PC-3 (cell line): ENCODE data around the gene ITPKC. TPM values are rescaled to one million over a fixed set of nuclear protein-coding genes. Genes with fewer than 3 reads are reported as not detected.
"Not testable (repeated sequence)": the region's sequence is repeated elsewhere in the genome, so short reads cannot be mapped to it uniquely, and the experiment has no call there.

ENCODE experiments used
- ATAC-seq: fragments of 200-7000 bp; cut with Tn5 transposase; 2 replicates; pipeline ENCODE4 v1.9.1; 2020; ENCODE audit warnings: mild to moderate bottlenecking, moderate library complexity
- BruUV-seq: library from RNA; stranded (reverse); fragments of 400-500 nt; replicated peaks from 2 replicates; lab custom pipeline; 2021; lab: Mats Ljungman, UMichigan
- CTCF ChIA-PET: fragments of 300-600 bp; sonication (Branson Sonifier 250); formaldehyde crosslinking; loops from one replicate; lab custom pipeline; 2022; ENCODE audit warnings: antibody characterized with exemption; lab: Charles Lee
- POLR2A ChIA-PET: fragments of 300-600 bp; sonication (Branson Sonifier 250); formaldehyde crosslinking; loops from one replicate; lab custom pipeline; 2022; ENCODE audit warnings: antibody characterized with exemption; ENCODE audit not compliant: unreplicated experiment; lab: Charles Lee
- DNase-seq: peaks from one replicate; pipeline ENCODE4 v3.0.0-alpha.2; 2015
- H2AFZ ChIP-seq: fragments of 300-600 bp; sonication (generic); 2 replicates; pipeline ENCODE4 v1.6.0; 2016; ENCODE audit warnings: antibody characterized with exemption, low read length
- H3F3A ChIP-seq: fragments of 300-600 bp; sonication (generic); one replicate; pipeline ENCODE4 v1.6.0; 2017; ENCODE audit warnings: antibody characterized with exemption, low read length, control low read depth, mild to moderate bottlenecking; ENCODE audit not compliant: unreplicated experiment
- H3K27ac ChIP-seq: fragments of 300-600 bp; sonication (generic); 2 replicates; pipeline ENCODE4 v1.5.1; 2016; ENCODE audit warnings: mild to moderate bottlenecking, low read length
- H3K27me3 ChIP-seq: fragments of 300-600 bp; sonication (generic); 2 replicates; pipeline ENCODE4 v1.6.1; 2016; ENCODE audit warnings: low read length, mixed read lengths
- H3K36me3 ChIP-seq: fragments of 300-600 bp; sonication (generic); 2 replicates; pipeline ENCODE4 v1.6.1; 2016; ENCODE audit warnings: low read depth, mixed run types, low read length, mixed read lengths
- H3K4me1 ChIP-seq: fragments of 300-600 bp; sonication (generic); 2 replicates; pipeline ENCODE4 v1.5.1; 2016; ENCODE audit warnings: low read length; ENCODE audit not compliant: insufficient read depth
- H3K4me2 ChIP-seq: fragments of 300-600 bp; sonication (generic); 2 replicates; pipeline ENCODE4 v1.6.0; 2016; ENCODE audit warnings: low read length
- H3K4me3 ChIP-seq: fragments of 300-600 bp; sonication (generic); 2 replicates; pipeline ENCODE4 v1.5.1; 2016; ENCODE audit warnings: mild to moderate bottlenecking, low read length, mixed read lengths
- H3K79me2 ChIP-seq: fragments of 300-600 bp; sonication (generic); 2 replicates; pipeline ENCODE4 v1.6.1; 2017; ENCODE audit warnings: low read length, mixed read lengths
- H3K9ac ChIP-seq: fragments of 300-600 bp; sonication (generic); 2 replicates; pipeline ENCODE4 v1.6.0; 2016; ENCODE audit warnings: mild to moderate bottlenecking, low read length
- H3K9me2 ChIP-seq: fragments of 300-600 bp; sonication (generic); replicated peaks from 2 replicates; pipeline ENCODE4 v1.6.1; 2016; ENCODE audit warnings: mixed run types, low read length, mixed read lengths
- H3K9me3 ChIP-seq: fragments of 300-600 bp; sonication (generic); 2 replicates; pipeline ENCODE4 v1.6.1; 2016; ENCODE audit warnings: low read length, mixed read lengths
- H4K20me1 ChIP-seq: fragments of 300-600 bp; sonication (generic); 2 replicates; pipeline ENCODE4 v1.6.1; 2016; ENCODE audit warnings: low read length, mixed read lengths
- CTCF ChIP-seq: fragments of 300-600 bp; sonication (generic); conservative IDR thresholded peaks from 2 replicates; pipeline ENCODE4 v1.5.1; 2017; ENCODE audit warnings: antibody characterized with exemption, low read depth, mild to moderate bottlenecking, low read length
- EZH2 ChIP-seq: fragments of 300-600 bp; sonication (generic); IDR thresholded peaks from one replicate; pipeline ENCODE4 v1.6.1; 2017; ENCODE audit warnings: antibody characterized with exemption, mild to moderate bottlenecking, low read length; ENCODE audit not compliant: unreplicated experiment
- EZH2phosphoT487 ChIP-seq: fragments of 300-600 bp; sonication (generic); IDR thresholded peaks from 2 replicates; pipeline ENCODE4 v1.6.1; 2018; ENCODE audit warnings: mild to moderate bottlenecking, antibody characterized with exemption, low read length, borderline replicate concordance
- intact Hi-C: fragments of 100-400 bp; cut with micrococcal nuclease; formaldehyde crosslinking; loops from 2 replicates; pipeline ENCODE4 v1.9.0; 2023
- total RNA-seq: library from RNA; depleted of rRNA; stranded (reverse); fragments of >200 nt; gene quantifications from 2 replicates; pipeline ENCODE4 v1.2.3, GENCODE V29; 2014

The ITPKC gene
- total RNA-seq, 1 experiment from 2014 or later: 28.4 TPM

- CTCF ChIA-PET: no interaction called here
- BruUV-seq: no TSS peak
- DNase-seq (no peak), ATAC-seq (no peak)
- Histone ChIP-seq H3F3A (no peaks in the 10 kb centered on the region), H3K9ac (no peak overlapping the region), H3K36me3 (no peaks in the 10 kb centered on the region), H3K9me2 (no peaks in the 10 kb centered on the region), H4K20me1 (no peaks in the 10 kb centered on the region), H3K9me3 (no peaks in the 10 kb centered on the region), H3K27me3 (no peaks in the 10 kb centered on the region), H3K79me2 (no peaks in the 10 kb centered on the region), H3K4me2 (no peak overlapping the region), H3K27ac (no peak overlapping the region), H3K4me1 (peaks cover 6% of the 10 kb centered on the region; the same call in 1 of the 2 replicates), H3K4me3 (no peak overlapping the region), H2AFZ (no peak overlapping the region)
- no peak for TF ChIP-seq EZH2phosphoT487
- TF ChIP-seq EZH2: no peak
- TF ChIP-seq CTCF: no peak
- POLR2A ChIA-PET: no interaction called here
- intact Hi-C loops: no loop called here
Measured at GRCh38 chr19:40783711-40784110, 66.8 kb downstream of the ITPKC start.

- CTCF ChIA-PET, intact Hi-C loops, POLR2A ChIA-PET: not testable (repeated sequence)
Measured at GRCh38 chr19:40784146-40784545, 67.2 kb downstream of the ITPKC start.

GRCh38 chr19:40785526-40785925 is 68.6 kb downstream of the ITPKC start:
- H3K27me3 ChIP-seq: no peaks in the 10 kb centered on the region
- H3K79me2 ChIP-seq: no peaks in the 10 kb centered on the region
- no peak overlapping the region for H2AFZ ChIP-seq
- no peaks in the 10 kb centered on the region for H3K4me1 ChIP-seq
- H3K36me3 ChIP-seq: no peaks in the 10 kb centered on the region
- DNase-seq: no peak
- no peak overlapping the region for H3K4me3 ChIP-seq
- no peak overlapping the region for H3K4me2 ChIP-seq
- ChIA-PET CTCF (no interaction called here), POLR2A (no interaction called here)
- BruUV-seq: no TSS peak
- H3K9ac ChIP-seq: no peak overlapping the region
- no peak overlapping the region for H3K27ac ChIP-seq
- H3K9me2 ChIP-seq: no peaks in the 10 kb centered on the region
- TF ChIP-seq EZH2: no peak
- TF ChIP-seq CTCF: no peak
- no peaks in the 10 kb centered on the region for H4K20me1 ChIP-seq
- no peaks in the 10 kb centered on the region for H3K9me3 ChIP-seq
- no peaks in the 10 kb centered on the region for H3F3A ChIP-seq
- ATAC-seq: no peak
- intact Hi-C loops: no loop called here

More at GRCh38 chr19:40784146-40784545, 67.2 kb downstream of the ITPKC start:
- not testable (repeated sequence) for H3F3A ChIP-seq, H2AFZ ChIP-seq, ATAC-seq, H3K27me3 ChIP-seq, H3K4me3 ChIP-seq, DNase-seq, H4K20me1 ChIP-seq, H3K9ac ChIP-seq, H3K4me2 ChIP-seq, H3K36me3 ChIP-seq, H3K9me2 ChIP-seq, H3K79me2 ChIP-seq, H3K27ac ChIP-seq, H3K9me3 ChIP-seq, BruUV-seq, H3K4me1 ChIP-seq
